ENCODE data around the gene NFIB.

DNA sequence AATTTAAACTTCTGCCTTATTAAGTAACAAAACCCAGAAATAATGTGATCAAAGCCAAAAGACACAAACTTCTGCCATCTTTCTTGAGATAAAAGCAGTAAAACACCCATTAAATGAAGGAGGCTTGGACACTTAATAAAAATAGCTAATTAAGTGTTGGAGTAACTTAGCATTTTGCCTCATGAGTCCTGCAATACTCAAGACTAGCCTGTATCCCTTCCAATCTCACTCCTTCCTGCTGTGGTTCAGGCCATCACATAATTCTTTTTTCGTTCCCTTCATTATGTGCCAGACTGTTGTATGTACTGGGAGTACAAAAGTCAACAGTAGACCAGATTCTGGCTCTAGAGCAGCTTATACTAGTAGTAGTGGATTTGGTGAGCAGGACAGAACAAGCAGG, 250.2 kb downstream of the NFIB start:
- TF ChIP-seq, protein P1, sequence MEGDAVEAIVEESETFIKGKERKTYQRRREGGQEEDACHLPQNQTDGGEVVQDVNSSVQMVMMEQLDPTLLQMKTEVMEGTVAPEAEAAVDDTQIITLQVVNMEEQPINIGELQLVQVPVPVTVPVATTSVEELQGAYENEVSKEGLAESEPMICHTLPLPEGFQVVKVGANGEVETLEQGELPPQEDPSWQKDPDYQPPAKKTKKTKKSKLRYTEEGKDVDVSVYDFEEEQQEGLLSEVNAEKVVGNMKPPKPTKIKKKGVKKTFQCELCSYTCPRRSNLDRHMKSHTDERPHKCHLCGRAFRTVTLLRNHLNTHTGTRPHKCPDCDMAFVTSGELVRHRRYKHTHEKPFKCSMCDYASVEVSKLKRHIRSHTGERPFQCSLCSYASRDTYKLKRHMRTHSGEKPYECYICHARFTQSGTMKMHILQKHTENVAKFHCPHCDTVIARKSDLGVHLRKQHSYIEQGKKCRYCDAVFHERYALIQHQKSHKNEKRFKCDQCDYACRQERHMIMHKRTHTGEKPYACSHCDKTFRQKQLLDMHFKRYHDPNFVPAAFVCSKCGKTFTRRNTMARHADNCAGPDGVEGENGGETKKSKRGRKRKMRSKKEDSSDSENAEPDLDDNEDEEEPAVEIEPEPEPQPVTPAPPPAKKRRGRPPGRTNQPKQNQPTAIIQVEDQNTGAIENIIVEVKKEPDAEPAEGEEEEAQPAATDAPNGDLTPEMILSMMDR (conservative IDR thresholded peaks at IDR 0.05; ENCODE audit: low read length) = no peak
- TF ChIP-seq EZH2phosphoT487 (IDR thresholded peaks at IDR 0.05; ENCODE audit: borderline replicate concordance, low read depth, low read length) = no peak
